Brain microvascular endothelial cell (primary cell): ENCODE measurements around the gene SPRED2.

ENCODE experiments used
- DNase-seq: peaks from one replicate; pipeline ENCODE4 v3.0.0-alpha.2; 2020
- H3K27ac ChIP-seq: fragments of 250-450 bp; sonication (Bioruptor Pico); 2 replicates; pipeline ENCODE4 v1.5.1; 2020; ENCODE audit warnings: mild to moderate bottlenecking, moderate library complexity
- H3K27me3 ChIP-seq: fragments of 250-450 bp; sonication (Bioruptor Pico); replicated peaks from 2 replicates; pipeline ENCODE4 v1.5.1; 2020; ENCODE audit warnings: mild to moderate bottlenecking
- H3K36me3 ChIP-seq: fragments of 250-450 bp; sonication (Bioruptor Pico); replicated peaks from 2 replicates; pipeline ENCODE4 v1.5.1; 2020; ENCODE audit warnings: mild to moderate bottlenecking
- H3K4me3 ChIP-seq: 2 replicates; pipeline ENCODE4 v1.5.1; 2011; ENCODE audit warnings: low read depth, mild to moderate bottlenecking, control low read depth, low read length, moderate library complexity
- CTCF ChIP-seq: IDR thresholded peaks from 2 replicates; pipeline ENCODE4 v1.5.1; 2011; ENCODE audit warnings: low read depth, mild to moderate bottlenecking, moderate library complexity, low read length, control low read depth, inconsistent platforms; ENCODE audit errors: missing control alignments
- in situ Hi-C: cut with HindIII; loops from 2 replicates; pipeline ENCODE4 v1.10.0; 2017; ENCODE audit warnings: low sequenced_read_pairs, low pct_ligation_motif_present

SPRED2 gene

GRCh38 chr2:65476778-65477177 lies 44.4 kb upstream of the SPRED2 start:
- Histone ChIP-seq H3K27me3 (no peaks in the 10 kb centered on the region), H3K4me3 (no peak overlapping the region), H3K27ac (no peak overlapping the region), H3K36me3 (no peaks in the 10 kb centered on the region)
- TF ChIP-seq CTCF: no peak
- no peak for DNase-seq
- in situ Hi-C loops: no loop called here

GRCh38 chr2:65475000-65475399 lies 42.6 kb upstream of the SPRED2 start:
- H3K27ac ChIP-seq: no peak overlapping the region
- in situ Hi-C loops: no loop called here
- no peak overlapping the region for H3K4me3 ChIP-seq
- TF ChIP-seq CTCF: no peak
- no peak for DNase-seq
- H3K27me3 ChIP-seq: no peaks in the 10 kb centered on the region
- no peaks in the 10 kb centered on the region for H3K36me3 ChIP-seq

GRCh38 chr2:65473045-65473444 lies 40.6 kb upstream of the SPRED2 start:
- DNase-seq: no peak
- H3K27me3 ChIP-seq: no peaks in the 10 kb centered on the region
- in situ Hi-C loops: no loop called here
- no peak overlapping the region for H3K4me3 ChIP-seq
- no peak overlapping the region for H3K27ac ChIP-seq
- TF ChIP-seq CTCF: no peak
- no peaks in the 10 kb centered on the region for H3K36me3 ChIP-seq

- H3K36me3 ChIP-seq: no peaks in the 10 kb centered on the region
- no peaks in the 10 kb centered on the region for H3K27me3 ChIP-seq
- DNase-seq: no peak
- in situ Hi-C loops: no loop called here
- no peak overlapping the region for H3K4me3 ChIP-seq
- no peak for TF ChIP-seq CTCF
- no peak overlapping the region for H3K27ac ChIP-seq
These were observed 39.0 kb upstream of the SPRED2 start for GRCh38 chr2:65471409-65471808.

GRCh38 chr2:65466551-65466950 lies 34.2 kb upstream of the SPRED2 start:
- Histone ChIP-seq H3K4me3 (no peak overlapping the region), H3K27me3 (no peaks in the 10 kb centered on the region), H3K27ac (no peak overlapping the region), H3K36me3 (no peaks in the 10 kb centered on the region)
- in situ Hi-C loops: no loop called here
- no peak for TF ChIP-seq CTCF
- no peak for DNase-seq

GRCh38 chr2:65465857-65466256 lies 33.5 kb upstream of the SPRED2 start:
- H3K27ac ChIP-seq: no peak overlapping the region
- DNase-seq: no peak
- in situ Hi-C loops: no loop called here
- no peaks in the 10 kb centered on the region for H3K36me3 ChIP-seq
- H3K27me3 ChIP-seq: no peaks in the 10 kb centered on the region
- no peak for TF ChIP-seq CTCF
- H3K4me3 ChIP-seq: no peak overlapping the region
